Measurements from ENCODE around the gene PRTG. TPM values are rescaled to one million over a fixed set of nuclear protein-coding genes. Genes with fewer than 3 reads are reported as not detected.
"Not testable (repeated sequence)": the region's sequence is repeated elsewhere in the genome, so short reads cannot be mapped to it uniquely, and the experiment has no call there.

Gene PRTG
- total and polyA plus RNA-seq, 2 donors (not counting 1 experiment from before 2014, with no cell fraction given): 2.1 to 4.0 TPM

DNA sequence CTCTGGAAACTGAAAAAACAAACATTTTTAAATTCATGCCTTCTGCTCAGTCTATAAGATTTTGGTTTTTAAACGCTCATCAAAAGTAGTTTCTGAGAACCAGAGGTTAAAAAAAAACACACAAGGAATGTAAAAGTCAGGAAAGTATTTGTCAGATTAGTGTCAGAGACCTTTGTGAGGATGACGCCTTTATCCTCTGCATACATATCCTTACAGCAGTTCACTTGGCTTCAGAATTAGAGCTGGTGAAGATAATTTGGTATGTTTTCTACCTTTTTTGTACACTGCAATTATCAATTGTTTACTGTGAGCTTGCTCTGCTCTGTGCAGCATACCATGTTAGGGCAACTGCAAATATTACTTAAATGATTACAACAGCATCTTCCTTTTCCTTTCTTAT is 8.3 kb downstream of the PRTG start:
- H3K9ac ChIP-seq (ENCODE audit: insufficient read depth, low read length): no peak overlapping the region
- H3K4me1 ChIP-seq (ENCODE audit: control insufficient read depth, extremely low read depth, insufficient read depth, low read length): no peaks in the 10 kb centered on the region

DNA sequence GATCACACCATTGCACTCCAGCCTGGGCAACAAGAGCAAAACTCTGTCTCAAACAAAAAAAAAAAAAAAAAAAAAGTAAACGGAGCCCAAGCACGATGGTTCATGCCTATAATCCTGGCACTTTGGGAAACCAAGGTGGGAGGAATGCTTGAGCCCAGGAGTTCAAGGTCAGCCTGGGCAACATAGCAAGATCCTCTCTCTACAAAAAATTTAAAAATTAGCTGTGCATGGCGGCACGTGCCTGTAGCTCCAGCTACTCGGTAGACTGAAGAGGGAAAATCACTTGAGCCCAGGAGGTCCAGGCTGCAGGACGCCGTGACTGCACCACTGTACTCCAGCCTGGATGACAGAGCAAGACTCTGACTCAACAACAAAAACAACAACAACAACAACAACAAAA is 9.5 kb downstream of the PRTG start:
- H3K79me2 ChIP-seq (ENCODE audit: control insufficient read depth, insufficient read depth, low read length); DNase-seq (ENCODE audit: low read depth in 2 of 2); H4K20me1 ChIP-seq (ENCODE audit: control insufficient read depth, extremely low read depth, insufficient read depth, low read length); H3K27ac ChIP-seq (ENCODE audit: insufficient read depth, low read length); H2AFZ ChIP-seq (ENCODE audit: low read length); H3K9me3 ChIP-seq (ENCODE audit: control insufficient read depth, insufficient read depth, low read depth, low read length); H3K27me3 ChIP-seq (ENCODE audit: control insufficient read depth, insufficient read depth, low read length); H3K4me3 ChIP-seq (replicated peaks in 1 of 4; ENCODE audit: control extremely low read depth in 1 of 4, insufficient read depth in 1 of 4, low read depth in 3 of 4, low read length in 4 of 4); H3K9ac ChIP-seq (ENCODE audit: insufficient read depth, low read length); H3K4me2 ChIP-seq (ENCODE audit: extremely low read depth, insufficient read depth, low read length); H3K4me1 ChIP-seq (ENCODE audit: control insufficient read depth, extremely low read depth, insufficient read depth, low read length); H3K36me3 ChIP-seq (ENCODE audit: control insufficient read depth, insufficient read depth, low read length): not testable (repeated sequence)

More for the DNA sequence above, 8.3 kb downstream of the PRTG start:
- no peak overlapping the region for H3K4me2 ChIP-seq (ENCODE audit: extremely low read depth, insufficient read depth, low read length)
- no peak for DNase-seq (ENCODE audit: low read depth in 2 of 2)
- H2AFZ ChIP-seq (ENCODE audit: low read length): no peak overlapping the region
- no peaks in the 10 kb centered on the region for H3K36me3 ChIP-seq (ENCODE audit: control insufficient read depth, insufficient read depth, low read length)
- H3K27me3 ChIP-seq (ENCODE audit: control insufficient read depth, insufficient read depth, low read length): no peaks in the 10 kb centered on the region
- H4K20me1 ChIP-seq (ENCODE audit: control insufficient read depth, extremely low read depth, insufficient read depth, low read length): no peaks in the 10 kb centered on the region
- H3K4me3 ChIP-seq (replicated peaks in 1 of 4; ENCODE audit: control extremely low read depth in 1 of 4, insufficient read depth in 1 of 4, low read depth in 3 of 4, low read length in 4 of 4): no peak overlapping the region
- no peak overlapping the region for H3K27ac ChIP-seq (ENCODE audit: insufficient read depth, low read length)
- TF ChIP-seq CTCF (conservative IDR thresholded peaks at IDR 0.05 in 1 of 2, IDR thresholded peaks at IDR 0.05 in 1 of 2; ENCODE audit: low read depth in 1 of 2, low read length in 2 of 2) (no peak), EZH2 (IDR thresholded peaks at IDR 0.05; ENCODE audit: low read length, missing control alignments) (no peak)
- no peaks in the 10 kb centered on the region for H3K9me3 ChIP-seq (ENCODE audit: control insufficient read depth, insufficient read depth, low read depth, low read length)
- H3K79me2 ChIP-seq (ENCODE audit: control insufficient read depth, insufficient read depth, low read length): no peaks in the 10 kb centered on the region

DNA sequence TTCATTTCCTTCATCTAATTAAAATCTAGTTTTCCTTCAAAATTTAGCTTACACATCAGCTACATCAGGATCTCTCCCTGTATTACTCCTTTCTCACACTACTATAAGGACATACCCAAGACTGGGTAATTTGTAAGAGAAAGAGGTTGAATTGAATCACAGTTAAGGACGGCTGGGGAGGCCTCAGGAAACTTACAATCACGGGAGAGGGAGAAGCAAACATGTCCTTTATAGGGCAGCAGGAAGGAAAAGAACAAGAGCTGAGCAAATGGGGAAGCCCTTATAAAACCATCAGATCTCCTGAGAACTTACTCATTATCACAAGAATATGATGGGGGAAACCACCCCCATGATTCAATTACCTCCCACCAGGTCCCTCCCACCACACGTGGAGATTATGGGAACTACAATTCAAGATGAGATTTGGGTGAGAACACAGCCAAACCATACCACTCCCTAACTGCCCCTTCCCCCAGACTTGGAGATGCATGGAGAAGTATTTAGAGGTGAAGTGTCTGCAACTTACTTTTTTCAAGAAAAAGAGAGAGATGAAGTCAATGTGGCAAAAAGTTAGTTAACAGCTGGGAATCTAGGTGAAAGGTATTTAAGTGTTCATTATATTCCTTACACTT is 21.3 kb downstream of the PRTG start:
- no peak for TF ChIP-seq CTCF (conservative IDR thresholded peaks at IDR 0.05 in 1 of 2, IDR thresholded peaks at IDR 0.05 in 1 of 2; ENCODE audit: low read depth in 1 of 2, low read length in 2 of 2)
- TF ChIP-seq EZH2 (IDR thresholded peaks at IDR 0.05; ENCODE audit: low read length, missing control alignments): no peak
- no peak overlapping the region for H2AFZ ChIP-seq (ENCODE audit: low read length)
- DNase-seq (ENCODE audit: low read depth in 2 of 2): no peak

More for the DNA sequence above, 21.3 kb downstream of the PRTG start:
- H3K4me3 ChIP-seq (replicated peaks in 1 of 4; ENCODE audit: control extremely low read depth in 1 of 4, insufficient read depth in 1 of 4, low read depth in 3 of 4, low read length in 4 of 4): no peak overlapping the region
- no peaks in the 10 kb centered on the region for H3K27me3 ChIP-seq (ENCODE audit: control insufficient read depth, insufficient read depth, low read length)
- no peaks in the 10 kb centered on the region for H4K20me1 ChIP-seq (ENCODE audit: control insufficient read depth, extremely low read depth, insufficient read depth, low read length)
- H3K9me3 ChIP-seq (ENCODE audit: control insufficient read depth, insufficient read depth, low read depth, low read length): no peaks in the 10 kb centered on the region
- no peaks in the 10 kb centered on the region for H3K36me3 ChIP-seq (ENCODE audit: control insufficient read depth, insufficient read depth, low read length)
- H3K4me1 ChIP-seq (ENCODE audit: control insufficient read depth, extremely low read depth, insufficient read depth, low read length): no peaks in the 10 kb centered on the region
- H3K9ac ChIP-seq (ENCODE audit: insufficient read depth, low read length): no peak overlapping the region
- H3K4me2 ChIP-seq (ENCODE audit: extremely low read depth, insufficient read depth, low read length): no peak overlapping the region
- no peak overlapping the region for H3K27ac ChIP-seq (ENCODE audit: insufficient read depth, low read length)
- H3K79me2 ChIP-seq (ENCODE audit: control insufficient read depth, insufficient read depth, low read length): no peaks in the 10 kb centered on the region

Measured in fibroblast of lung (primary cell).